H1 (cell line): Measurements from ENCODE around the gene NAXD. TPM values are rescaled to one million over a fixed set of nuclear protein-coding genes. Genes with fewer than 3 reads are reported as not detected.

ENCODE experiments used
- CTCF ChIA-PET: fragments of 300-600 bp; sonication (Branson Sonifier 250); formaldehyde crosslinking; loops from one replicate; lab custom pipeline; 2021; ENCODE audit not compliant: partially characterized antibody; lab: Charles Lee
- POLR2A ChIA-PET: fragments of 300-600 bp; sonication (Branson Sonifier 250); formaldehyde crosslinking; loops from one replicate; lab custom pipeline; 2021; ENCODE audit warnings: inconsistent platforms; ENCODE audit not compliant: partially characterized antibody; lab: Charles Lee
- DNase-seq, 2 experiments: peaks; one replicate each; pipeline versions ENCODE4 v3.0.0 to v3.0.0-alpha.2; 2010 to 2022; ENCODE audit warnings: low spot score in 2 of 2, low read depth in 1 of 2, mixed read lengths in 1 of 2
- FAIRE-seq: peaks from 2 replicates; lab custom pipeline; 2011; peaks lifted over from hg19 to GRCh38; lab: Jason Lieb, UNC
- H2AFZ ChIP-seq: 2 replicates; pipeline ENCODE4 v1.8.1; 2012; ENCODE audit warnings: low read length, inconsistent platforms
- H2AK5ac ChIP-seq: 2 replicates; pipeline ENCODE4 v1.6.1; 2013; ENCODE audit warnings: low read depth, low read length
- H2BK120ac ChIP-seq: replicated peaks from 2 replicates; pipeline ENCODE3; 2013; ENCODE audit warnings: low read depth, low read length, inconsistent platforms
- H2BK12ac ChIP-seq: 2 replicates; pipeline ENCODE4 v1.6.1; 2013; ENCODE audit warnings: low read depth, low read length
- H2BK15ac ChIP-seq: 2 replicates; pipeline ENCODE4 v1.6.1; 2013; ENCODE audit warnings: low read length
- H2BK20ac ChIP-seq: 2 replicates; pipeline ENCODE4 v1.6.1; 2013; ENCODE audit warnings: low read length
- H2BK5ac ChIP-seq: 2 replicates; pipeline ENCODE4 v1.6.1; 2013; ENCODE audit warnings: low read depth, low read length
- H3K14ac ChIP-seq: 2 replicates; pipeline ENCODE4 v1.6.1; 2013; ENCODE audit warnings: inconsistent platforms; ENCODE audit not compliant: insufficient read length
- H3K18ac ChIP-seq: 2 replicates; pipeline ENCODE4 v1.6.1; 2013; ENCODE audit warnings: low read length; ENCODE audit errors: extremely low read depth
- H3K23ac ChIP-seq: 2 replicates; pipeline ENCODE4 v1.6.1; 2013; ENCODE audit warnings: inconsistent platforms; ENCODE audit not compliant: insufficient read length
- H3K23me2 ChIP-seq: 2 replicates; pipeline ENCODE4 v1.6.1; 2013; ENCODE audit warnings: low read depth, low read length
- H3K27ac ChIP-seq: 2 replicates; pipeline ENCODE4 v1.6.1; 2011; ENCODE audit warnings: low read depth, low read length, inconsistent platforms
- H3K27me3 ChIP-seq, 4 experiments: replicated peaks in 1 of 4; 1 replicate in 1 of 4; 2 replicates in 3 of 4; pipeline versions ENCODE4 v1.6.1 to v1.8.1; 2011 to 2013; ENCODE audit warnings: low read length in 3 of 4, mild to moderate bottlenecking in 3 of 4, inconsistent platforms in 2 of 4, mixed read lengths in 2 of 4, moderate library complexity in 1 of 4; ENCODE audit not compliant: control insufficient read depth in 3 of 4, insufficient read depth in 3 of 4; ENCODE audit errors: extremely low read depth in 1 of 4
- H3K36me3 ChIP-seq, 4 experiments: 2 replicates each; pipeline versions ENCODE4 v1.6.1 to v1.8.1; 2011 to 2013; ENCODE audit warnings: mild to moderate bottlenecking in 4 of 4, low read length in 3 of 4, moderate library complexity in 2 of 4, control low read depth in 1 of 4, inconsistent platforms in 1 of 4; ENCODE audit not compliant: insufficient read depth in 4 of 4, control insufficient read depth in 2 of 4
- H3K4ac ChIP-seq: replicated peaks from 2 replicates; pipeline ENCODE3; 2013; ENCODE audit warnings: low read length, low read depth, mixed read lengths, inconsistent platforms; ENCODE audit not compliant: insufficient read length
- H3K4me1 ChIP-seq, 4 experiments: replicated peaks in 1 of 4; 1 replicate in 1 of 4; 2 replicates in 3 of 4; pipeline versions ENCODE4 v1.6.1 to v1.8.1; 2011 to 2013; ENCODE audit warnings: low read length in 3 of 4, inconsistent platforms in 2 of 4, mixed read lengths in 1 of 4; ENCODE audit not compliant: insufficient read depth in 4 of 4, control insufficient read depth in 3 of 4
- H3K4me2 ChIP-seq, 2 experiments: 2 replicates each; pipeline versions ENCODE4 v1.6.1 to v1.8.1; 2011 to 2013; ENCODE audit warnings: low read depth in 2 of 2, low read length in 2 of 2, control low read depth in 1 of 2, inconsistent platforms in 1 of 2, mild to moderate bottlenecking in 1 of 2; ENCODE audit not compliant: insufficient read depth in 1 of 2
- H3K4me3 ChIP-seq, 4 experiments: fragments of 200-600, 300-600 bp in 1 of 4; sonication (generic), shearing (Covaris generic), sonication (Bioruptor Twin) in 1 of 4; 2 replicates each; pipeline versions ENCODE4 v1.5.1 to v1.8.1; 2011 to 2016; ENCODE audit warnings: low read length in 4 of 4, low read depth in 3 of 4, control low read depth in 2 of 4, inconsistent platforms in 2 of 4, mild to moderate bottlenecking in 2 of 4, mixed read lengths in 1 of 4, moderate library complexity in 1 of 4; ENCODE audit not compliant: insufficient read depth in 2 of 4; ENCODE audit errors: extremely low read depth in 1 of 4
- H3K56ac ChIP-seq: replicated peaks from 2 replicates; pipeline ENCODE3; 2013; ENCODE audit warnings: low read depth, mild to moderate bottlenecking, mixed read lengths, low read length, inconsistent platforms; ENCODE audit not compliant: insufficient read length
- H3K79me1 ChIP-seq: 2 replicates; pipeline ENCODE4 v1.6.1; 2013; ENCODE audit warnings: low read depth, low read length, control low read depth
- H3K79me2 ChIP-seq, 2 experiments: 2 replicates each; pipeline versions ENCODE4 v1.6.1 to v1.8.1; 2012 to 2013; ENCODE audit warnings: low read length in 2 of 2, mild to moderate bottlenecking in 2 of 2, inconsistent platforms in 1 of 2; ENCODE audit not compliant: insufficient read depth in 2 of 2, control insufficient read depth in 1 of 2
- H3K9ac ChIP-seq, 4 experiments: replicated peaks in 1 of 4; 1 replicate in 1 of 4; 2 replicates in 3 of 4; pipeline versions ENCODE4 v1.6.1 to v1.8.1; 2011 to 2013; ENCODE audit warnings: low read depth in 3 of 4, low read length in 3 of 4, control low read depth in 2 of 4, mild to moderate bottlenecking in 2 of 4, moderate library complexity in 2 of 4, inconsistent platforms in 1 of 4; ENCODE audit errors: extremely low read depth in 1 of 4
- H3K9me3 ChIP-seq, 2 experiments: 2 replicates each; pipeline versions ENCODE4 v1.6.1 to v1.8.1; 2012 to 2013; ENCODE audit warnings: mild to moderate bottlenecking in 2 of 2, moderate library complexity in 2 of 2, control low read depth in 1 of 2, inconsistent platforms in 1 of 2, low read depth in 1 of 2, low read length in 1 of 2, mixed read lengths in 1 of 2; ENCODE audit not compliant: insufficient read depth in 2 of 2
- H4K20me1 ChIP-seq, 2 experiments: replicated peaks in 1 of 2; 2 replicates each; pipeline versions ENCODE3 to v1.8.1; 2011 to 2013; ENCODE audit warnings: inconsistent platforms in 2 of 2, low read length in 2 of 2, mild to moderate bottlenecking in 1 of 2; ENCODE audit not compliant: insufficient read depth in 2 of 2, control insufficient read depth in 1 of 2
- H4K5ac ChIP-seq: 2 replicates; pipeline ENCODE4 v1.6.1; 2013; ENCODE audit warnings: low read length, low read depth, mixed read lengths, inconsistent platforms; ENCODE audit not compliant: insufficient read length
- H4K8ac ChIP-seq: 2 replicates; pipeline ENCODE4 v1.8.0; 2013; ENCODE audit warnings: mild to moderate bottlenecking, moderate library complexity, low read length, inconsistent platforms; ENCODE audit not compliant: insufficient read depth; ENCODE audit errors: extremely low read depth
- H4K91ac ChIP-seq: replicated peaks from 2 replicates; pipeline ENCODE3; 2013; ENCODE audit warnings: low read length, mixed read lengths, inconsistent platforms; ENCODE audit not compliant: insufficient read length
- BACH1 ChIP-seq: IDR thresholded peaks from 2 replicates; pipeline ENCODE4 v1.6.1; 2012; ENCODE audit warnings: low read length, improper control_type of control experiment
- BCL11A ChIP-seq, 2 experiments: IDR thresholded peaks; one replicate each; pipeline ENCODE4 v1.6.1; 2011; ENCODE audit warnings: low read depth in 2 of 2, low read length in 2 of 2, mild to moderate bottlenecking in 2 of 2
- CBX5 ChIP-seq: fragments of 300-800, 300-1000 bp; sonication (generic); IDR thresholded peaks from 2 replicates; pipeline ENCODE4 v1.7.1; 2016; ENCODE audit warnings: antibody characterized with exemption, low read length, low read depth
- CREB1 ChIP-seq: IDR thresholded peaks from 2 replicates; pipeline ENCODE4 v1.6.1; 2012; ENCODE audit warnings: inconsistent platforms
- POU5F1 ChIP-seq: IDR thresholded peaks from 2 replicates; pipeline ENCODE4 v1.6.1; 2011; ENCODE audit warnings: low read depth, mild to moderate bottlenecking, low read length, moderate library complexity
- SAP30 ChIP-seq: fragments of 300-600 bp; sonication (generic); IDR thresholded peaks from 2 replicates; pipeline ENCODE4 v1.7.1; 2012; ENCODE audit warnings: low read length, moderate library complexity, mild to moderate bottlenecking, inconsistent platforms; ENCODE audit not compliant: insufficient read depth, insufficient replicate concordance
- SIRT6 ChIP-seq: IDR thresholded peaks from one replicate; pipeline ENCODE4 v1.7.1; 2012; ENCODE audit warnings: low read length, inconsistent platforms
- TEAD4 ChIP-seq: IDR thresholded peaks from 2 replicates; pipeline ENCODE4 v1.6.1; 2012; ENCODE audit warnings: low read depth, low read length, inconsistent platforms, mixed read lengths
- WGBS, 2 experiments: shearing (Covaris generic) in 1 of 2; methylation state at CpG; one replicate each; pipeline versions ENCODE4 v1.1.6 to v1.1.7; 2013 to 2015; ENCODE audit warnings: low lambda C conversion rate in 2 of 2, mixed read lengths in 2 of 2, inconsistent platforms in 1 of 2, low coverage in 1 of 2, missing lambda C conversion rate in 1 of 2; ENCODE audit not compliant: insufficient replicate concordance in 2 of 2, insufficient coverage in 1 of 2, insufficient read length in 1 of 2; ENCODE audit errors: extremely low coverage in 1 of 2, missing lambda C conversion rate in 1 of 2; 5-methylcytosine and 5-hydroxymethylcytosine counted together
- polyA plus RNA-seq, 7 experiments: library from polyadenylated mRNA; depleted of rRNA in 3 of 7; stranded (reverse) in 5 of 7; unstranded in 2 of 7; fragments of >200 nt in 5 of 7; fragments of 200-250 nt in 2 of 7; gene quantifications; 1 replicate in 5 of 7; 2 replicates in 1 of 7; 4 replicates in 1 of 7; pipeline versions ENCODE4 v1.2.1 to v1.2.3, GENCODE V29; 2011 to 2013; ENCODE audit warnings: missing spikeins in 2 of 7, mixed read lengths in 2 of 7
- total RNA-seq: library from RNA; stranded (reverse); fragmentation: NEBNext Ultra II Directional; extraction: Animal tissue kit (Norgen Biotek cat#: 25700); gene quantifications from 2 replicates; pipeline ENCODE4 v1.2.1, GENCODE V29; 2021

The NAXD gene
- total and polyA plus RNA-seq, 2 of the 8 experiments (the other 6 are each of a cell fraction or from before 2014, with no cell fraction given) = 25.4 to 35.5 TPM

DNA sequence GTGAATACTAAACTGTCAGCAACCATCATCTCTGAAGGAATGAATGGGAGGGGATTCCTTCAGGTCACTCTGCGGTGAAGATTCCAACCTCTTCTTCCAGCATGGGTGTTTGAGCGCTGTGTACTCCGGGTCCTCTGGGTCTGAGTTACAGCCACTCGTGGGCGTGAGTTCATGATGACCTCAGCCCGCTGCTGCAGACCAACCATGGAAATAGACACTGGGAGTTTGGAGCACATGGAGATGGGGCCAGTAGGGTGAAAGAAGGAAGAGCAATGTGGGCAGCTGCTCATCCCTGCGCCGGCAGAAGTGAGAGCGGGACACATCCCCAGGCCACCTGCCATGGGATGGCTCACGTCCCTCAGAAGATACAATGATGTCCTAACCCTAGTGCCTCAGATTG, 37.0 kb upstream of the NAXD start:
- Histone ChIP-seq H4K8ac (no peak overlapping the region), H3K23me2 (peaks cover 1% of the 10 kb centered on the region; the same call in 1 of the 2 replicates), H3K79me1 (no peaks in the 10 kb centered on the region), H2AFZ (no peak overlapping the region), H3K14ac (no peak overlapping the region), H4K5ac (no peak overlapping the region), H3K9me3 (no peaks in the 10 kb centered on the region), H2BK20ac (no peak overlapping the region), H3K9ac (no peak overlapping the region), H2BK120ac (no peak overlapping the region), H3K4me3 (no peak overlapping the region), H2BK15ac (no peak overlapping the region), H3K56ac (no peak overlapping the region), H3K79me2 (no peaks in the 10 kb centered on the region), H3K23ac (no peak overlapping the region), H3K4me2 (no peak overlapping the region), H2BK12ac (no peak overlapping the region), H3K4me1 (peaks cover 0 to 6% (median 3%) of the 10 kb centered on the region in 4 experiments; a peak in 4 of 7 replicates), H3K18ac (no peak overlapping the region), H2AK5ac (no peak overlapping the region), H3K27me3 (no peaks in the 10 kb centered on the region), H3K27ac (no peak overlapping the region), H3K36me3 (no peaks in the 10 kb centered on the region), H3K4ac (no peak overlapping the region), H2BK5ac (no peak overlapping the region), H4K91ac (no peak overlapping the region), H4K20me1 (peaks cover 0 to 1% of the 10 kb centered on the region in 2 experiments)
- DNase-seq (no peak), FAIRE-seq (no peak)
- no peak for TF ChIP-seq BACH1
- TF ChIP-seq BCL11A (IDR thresholded peaks at IDR 0.05; ENCODE audit: low read depth in 2 of 2, low read length in 2 of 2) = no peak
- TF ChIP-seq CBX5 = no peak
- TF ChIP-seq CREB1 = no peak
- TF ChIP-seq POU5F1 = no peak
- no peak for TF ChIP-seq TEAD4
- no peak for TF ChIP-seq SIRT6
- TF ChIP-seq SAP30 = no peak
- WGBS, 2 experiments = 92% methylated on average over 8 of the region's 10 CpGs; no CpG with 5 or more reads in 1 of the 2 experiments
- ChIA-PET CTCF (no interaction called here), POLR2A (no interaction called here)
